Vagina (tissue), 2 donors: ENCODE data around the gene NDUFA5. TPM values are rescaled to one million over a fixed set of nuclear protein-coding genes. Genes with fewer than 3 reads are reported as not detected.
A peak's percentile ranks its signal among the peaks of the same experiment; 100 is the strongest.
"Not testable (repeated sequence)": the region's sequence is repeated elsewhere in the genome, so short reads cannot be mapped to it uniquely, and the experiment has no call there.

Experiments used
- DNase-seq, 2 donors: peaks; one replicate each; pipeline ENCODE4 v3.0.0-alpha.2; 2017; ENCODE audit errors: extremely low spot score in 2 of 2
- H3K27ac ChIP-seq: fragments of 200-600 bp; sonication (generic); one replicate; pipeline ENCODE4 v1.5.1; 2019
- H3K27me3 ChIP-seq: fragments of 200-600 bp; sonication (generic); one replicate; pipeline ENCODE4 v1.5.1; 2019
- H3K36me3 ChIP-seq, 2 donors: fragments of 200-600 bp; sonication (generic); one replicate each; pipeline ENCODE4 v1.5.1; 2017 to 2019
- H3K4me1 ChIP-seq: fragments of 200-600 bp; sonication (generic); one replicate; pipeline ENCODE4 v1.5.1; 2019
- H3K4me3 ChIP-seq, 2 donors: fragments of 200-600 bp; sonication (generic); 1 replicate in 1 of 2; 2 replicates in 1 of 2; pipeline ENCODE4 v1.5.1; 2016 to 2019
- H3K9me3 ChIP-seq: fragments of 200-600 bp; sonication (generic); one replicate; pipeline ENCODE4 v1.5.1; 2019
- POLR2A ChIP-seq, 2 donors: fragments of 450-650 bp; IDR thresholded peaks; one replicate each; pipeline ENCODE4 v1.6.1; 2017; ENCODE audit warnings: antibody characterized with exemption in 2 of 2, mild to moderate bottlenecking in 2 of 2, moderate library complexity in 2 of 2
- POLR2AphosphoS5 ChIP-seq, 2 donors: sonication (generic); formaldehyde crosslinking; IDR thresholded peaks; one replicate each; pipeline ENCODE4 v1.9.0; 2017; ENCODE audit warnings: antibody characterized with exemption in 2 of 2, mild to moderate bottlenecking in 2 of 2, low read depth in 1 of 2; ENCODE audit not compliant: insufficient read depth in 1 of 2
- intact Hi-C: fragments of 100-400 bp; cut with DNase I; formaldehyde crosslinking; loops from one replicate; pipeline ENCODE4 v1.15.1; 2023
- total RNA-seq: library from RNA; depleted of rRNA; stranded (reverse); fragments of >200 nt; gene quantifications from one replicate; pipeline ENCODE4 v1.2.3, GENCODE V29; 2016
- TF ChIP-seq, protein P1 (sequence below), 3 experiments: fragments of 450-650 bp in 2 of 3; fragments of 200-600 bp in 1 of 3; sonication (generic) in 1 of 3; IDR thresholded peaks; one replicate each; pipeline ENCODE4 v1.5.1; 2017 to 2019; ENCODE audit warnings: antibody characterized with exemption in 3 of 3, mild to moderate bottlenecking in 2 of 3, moderate library complexity in 2 of 3

The NDUFA5 gene
- total RNA-seq, 1 donor from 2014 or later, result 25.8 TPM

DNA sequence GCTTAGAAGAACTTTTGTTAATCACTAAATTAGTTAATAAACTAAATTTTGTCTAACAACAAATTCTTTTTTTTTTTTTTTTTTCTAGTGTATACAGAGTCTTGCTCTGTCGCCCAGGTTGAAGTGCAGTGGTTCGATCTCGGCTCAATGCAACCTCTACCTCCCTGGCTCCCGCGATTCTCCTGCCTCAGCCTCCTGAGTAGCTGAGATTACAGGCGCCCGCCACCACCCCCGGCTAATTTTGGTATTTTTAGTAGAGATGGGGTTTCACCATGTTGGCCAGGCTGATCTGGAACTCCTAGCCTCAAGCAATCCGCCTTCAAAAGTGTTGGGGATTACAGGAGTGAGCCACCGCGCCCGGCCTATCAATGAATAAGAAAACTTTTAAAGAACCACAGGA, 22.1 kb downstream of the NDUFA5 start:
- TF ChIP-seq POLR2A (IDR thresholded peaks at IDR 0.05) (no peak), POLR2AphosphoS5 (IDR thresholded peaks at IDR 0.05; ENCODE audit: insufficient read depth in 1 of 2, low read depth in 1 of 2) (no peak)
- TF ChIP-seq, protein P1, sequence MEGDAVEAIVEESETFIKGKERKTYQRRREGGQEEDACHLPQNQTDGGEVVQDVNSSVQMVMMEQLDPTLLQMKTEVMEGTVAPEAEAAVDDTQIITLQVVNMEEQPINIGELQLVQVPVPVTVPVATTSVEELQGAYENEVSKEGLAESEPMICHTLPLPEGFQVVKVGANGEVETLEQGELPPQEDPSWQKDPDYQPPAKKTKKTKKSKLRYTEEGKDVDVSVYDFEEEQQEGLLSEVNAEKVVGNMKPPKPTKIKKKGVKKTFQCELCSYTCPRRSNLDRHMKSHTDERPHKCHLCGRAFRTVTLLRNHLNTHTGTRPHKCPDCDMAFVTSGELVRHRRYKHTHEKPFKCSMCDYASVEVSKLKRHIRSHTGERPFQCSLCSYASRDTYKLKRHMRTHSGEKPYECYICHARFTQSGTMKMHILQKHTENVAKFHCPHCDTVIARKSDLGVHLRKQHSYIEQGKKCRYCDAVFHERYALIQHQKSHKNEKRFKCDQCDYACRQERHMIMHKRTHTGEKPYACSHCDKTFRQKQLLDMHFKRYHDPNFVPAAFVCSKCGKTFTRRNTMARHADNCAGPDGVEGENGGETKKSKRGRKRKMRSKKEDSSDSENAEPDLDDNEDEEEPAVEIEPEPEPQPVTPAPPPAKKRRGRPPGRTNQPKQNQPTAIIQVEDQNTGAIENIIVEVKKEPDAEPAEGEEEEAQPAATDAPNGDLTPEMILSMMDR (IDR thresholded peaks at IDR 0.05), result no peak
- Histone ChIP-seq H3K36me3 (no peaks in the 10 kb centered on the region), H3K4me1 (peaks cover 10% of the 10 kb centered on the region), H3K9me3 (no peaks in the 10 kb centered on the region), H3K27me3 (no peaks in the 10 kb centered on the region), H3K27ac (peak overlapping the region; percentile 89), H3K4me3 (peak overlapping the region; percentile 14 to 61)
- no peak for DNase-seq
- intact Hi-C loops, result no loop called here

DNA sequence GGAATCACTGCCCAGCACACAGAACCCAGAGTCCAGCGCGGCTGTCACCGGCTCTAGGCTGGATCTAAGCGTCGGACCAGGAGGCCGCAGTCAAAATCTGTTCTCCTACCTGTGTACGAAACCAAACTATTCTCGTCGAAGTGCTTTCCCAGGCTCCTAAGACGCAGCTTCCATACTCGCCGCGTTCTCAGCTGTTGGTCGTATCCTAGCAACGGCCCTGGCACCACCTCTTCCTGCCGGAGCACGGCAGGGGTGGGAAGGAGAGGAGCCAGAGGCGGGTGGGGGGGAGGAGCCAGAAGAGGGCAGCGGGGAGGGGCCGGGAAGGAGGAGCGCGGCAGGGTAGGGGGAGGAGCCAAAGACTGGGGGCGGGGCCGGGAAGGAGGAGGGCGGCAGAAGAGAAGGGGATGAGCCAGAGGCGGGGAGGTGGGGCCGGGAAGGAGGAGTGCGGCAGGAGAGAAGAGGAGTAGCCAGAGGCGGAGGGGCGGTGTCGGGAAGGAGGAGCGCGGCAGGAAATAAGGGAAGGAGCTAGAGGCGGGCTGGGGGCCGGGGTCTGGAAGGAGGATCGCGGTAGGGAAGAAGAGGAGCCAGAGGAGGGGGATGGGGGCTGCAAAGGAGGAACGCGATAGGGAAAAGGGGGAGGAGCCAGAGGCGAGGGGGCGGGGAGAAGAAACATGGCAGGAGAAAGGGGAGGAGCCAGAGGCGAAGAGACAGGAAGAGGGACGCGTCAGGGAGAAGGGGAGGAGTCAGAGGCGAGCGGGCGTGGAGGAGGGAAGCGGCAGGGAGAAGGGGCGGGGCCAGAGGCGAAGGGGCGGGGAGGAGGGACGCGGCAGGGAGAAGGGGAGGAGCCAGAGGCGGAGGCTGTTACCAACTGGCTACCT, 23.0 kb downstream of the NDUFA5 start, which contains the start of gene IQUB:
Gene IQUB (minus strand): TSS at position 213 of the 878 bp plus-strand sequence. CDS start 22,255 bp downstream, outside the sequence.
- H3K27me3 ChIP-seq, result no peaks in the 10 kb centered on the region
- peak within 1 kb of the TSS; percentile 61 to 68 for H3K4me3 ChIP-seq
- H3K27ac ChIP-seq, result peak within 1 kb of the TSS; percentile 89
- peaks cover 10% of the 10 kb centered on the region for H3K4me1 ChIP-seq
- intact Hi-C loops, result no loop called here
- TF ChIP-seq POLR2AphosphoS5 (IDR thresholded peaks at IDR 0.05; ENCODE audit: insufficient read depth in 1 of 2, low read depth in 1 of 2) (peak; percentile 7 to 46), POLR2A (IDR thresholded peaks at IDR 0.05) (peak in 1 of 2 donors; percentile 32)
- TF ChIP-seq, protein P1 (IDR thresholded peaks at IDR 0.05), result no peak
- no peaks in the 10 kb centered on the region for H3K36me3 ChIP-seq
- DNase-seq, result peak; percentile 98 to 99
- H3K9me3 ChIP-seq, result no peaks in the 10 kb centered on the region

DNA sequence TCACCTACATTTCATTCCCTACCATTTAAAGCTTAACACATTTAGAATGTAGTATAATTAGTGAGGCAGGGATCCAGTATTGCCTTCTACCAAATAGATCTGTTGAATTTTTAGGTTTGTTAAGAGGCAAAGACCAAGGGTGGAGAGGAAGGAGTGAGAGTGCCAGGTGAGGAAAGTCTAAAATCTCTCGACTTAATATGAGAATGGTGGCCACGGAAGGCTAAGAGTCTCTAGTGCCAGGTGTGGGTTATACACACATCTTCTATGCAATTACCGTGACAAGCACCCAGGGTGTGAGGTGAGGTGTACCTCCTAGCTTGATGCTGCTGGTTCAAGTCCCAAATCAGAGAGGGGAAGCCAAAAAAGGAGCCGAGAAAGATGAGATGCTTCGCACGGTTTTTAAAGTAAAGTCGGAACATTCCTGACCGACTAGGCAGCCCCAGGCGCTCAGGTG, 23.7 kb downstream of the NDUFA5 start:
- peak overlapping the region; percentile 13 for H3K27ac ChIP-seq
- H3K4me1 ChIP-seq, result peaks cover 10% of the 10 kb centered on the region
- H3K36me3 ChIP-seq, result no peaks in the 10 kb centered on the region
- no peaks in the 10 kb centered on the region for H3K27me3 ChIP-seq
- peak overlapping the region; percentile 61 to 68 for H3K4me3 ChIP-seq
- intact Hi-C loops, result no loop called here
- H3K9me3 ChIP-seq, result no peaks in the 10 kb centered on the region
- DNase-seq, result no peak
- no peak for TF ChIP-seq POLR2AphosphoS5 (IDR thresholded peaks at IDR 0.05; ENCODE audit: insufficient read depth in 1 of 2, low read depth in 1 of 2)
- TF ChIP-seq, protein P1 (IDR thresholded peaks at IDR 0.05), result no peak
- TF ChIP-seq POLR2A (IDR thresholded peaks at IDR 0.05), result no peak

DNA sequence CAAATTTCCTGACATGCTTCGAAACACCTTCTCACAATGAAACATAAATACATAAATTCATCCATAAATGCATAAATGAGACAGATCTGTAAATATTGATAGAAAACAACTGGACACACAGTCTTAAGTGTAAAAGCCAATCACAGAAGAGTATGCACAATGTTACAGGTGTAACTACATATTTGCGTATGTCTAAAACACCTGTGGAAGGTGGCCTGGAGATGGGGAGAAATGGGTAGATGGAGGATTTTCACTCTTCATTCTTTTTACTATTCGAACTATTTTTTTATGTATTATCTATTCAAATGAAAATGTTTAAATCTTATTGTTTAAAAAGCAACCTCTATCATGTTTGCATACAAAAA, 24.1 kb downstream of the NDUFA5 start:
- no peak for DNase-seq
- no peaks in the 10 kb centered on the region for H3K27me3 ChIP-seq
- intact Hi-C loops, result no loop called here
- H3K9me3 ChIP-seq, result no peaks in the 10 kb centered on the region
- no peak overlapping the region for H3K4me3 ChIP-seq
- peaks cover 10% of the 10 kb centered on the region for H3K4me1 ChIP-seq
- TF ChIP-seq, protein P1 (IDR thresholded peaks at IDR 0.05), result no peak
- TF ChIP-seq POLR2A (IDR thresholded peaks at IDR 0.05) (no peak), POLR2AphosphoS5 (IDR thresholded peaks at IDR 0.05; ENCODE audit: insufficient read depth in 1 of 2, low read depth in 1 of 2) (no peak)
- no peaks in the 10 kb centered on the region for H3K36me3 ChIP-seq
- no peak overlapping the region for H3K27ac ChIP-seq

DNA sequence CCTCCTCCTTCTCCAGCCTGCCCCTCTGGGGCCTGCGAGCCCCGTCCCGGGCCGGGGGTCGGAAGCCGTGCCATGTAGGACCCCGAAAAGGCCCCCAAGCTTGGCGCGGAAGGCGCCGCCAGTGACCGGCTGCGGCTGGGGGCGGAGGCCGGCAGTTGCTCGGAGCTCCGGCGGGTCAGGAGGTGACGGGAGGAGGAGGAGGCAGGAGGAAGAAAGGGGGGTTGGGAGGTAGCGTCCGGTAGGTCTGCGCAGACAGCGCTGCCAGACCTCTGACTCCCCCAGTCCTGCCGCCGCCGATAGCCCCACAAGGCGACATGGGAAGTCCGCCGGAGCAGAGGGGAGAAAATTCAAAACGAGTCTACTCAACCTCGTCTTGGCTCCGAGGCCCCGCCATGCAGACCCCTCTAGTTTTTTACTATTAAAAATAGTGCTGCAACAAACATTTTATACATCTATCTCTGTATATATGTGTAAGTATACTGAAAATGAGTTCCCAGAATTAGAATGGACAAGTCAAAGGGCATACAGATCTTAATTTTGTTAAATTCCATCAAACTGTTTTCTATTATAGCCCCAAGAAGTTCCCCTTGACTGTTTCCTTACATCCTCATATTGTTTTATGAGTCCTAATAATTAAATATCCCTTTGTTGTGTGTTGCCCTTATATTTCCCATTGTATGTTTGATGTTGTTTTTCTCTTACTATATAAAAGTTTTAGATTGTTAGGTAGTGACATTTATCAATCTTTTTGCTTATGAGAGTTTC, 24.6 kb downstream of the NDUFA5 start:
- peak overlapping the region; percentile 37 to 38 for H3K4me3 ChIP-seq
- H3K9me3 ChIP-seq, H3K36me3 ChIP-seq, H3K27ac ChIP-seq, H3K27me3 ChIP-seq, H3K4me1 ChIP-seq, DNase-seq, intact Hi-C loops: not testable (repeated sequence)

DNA sequence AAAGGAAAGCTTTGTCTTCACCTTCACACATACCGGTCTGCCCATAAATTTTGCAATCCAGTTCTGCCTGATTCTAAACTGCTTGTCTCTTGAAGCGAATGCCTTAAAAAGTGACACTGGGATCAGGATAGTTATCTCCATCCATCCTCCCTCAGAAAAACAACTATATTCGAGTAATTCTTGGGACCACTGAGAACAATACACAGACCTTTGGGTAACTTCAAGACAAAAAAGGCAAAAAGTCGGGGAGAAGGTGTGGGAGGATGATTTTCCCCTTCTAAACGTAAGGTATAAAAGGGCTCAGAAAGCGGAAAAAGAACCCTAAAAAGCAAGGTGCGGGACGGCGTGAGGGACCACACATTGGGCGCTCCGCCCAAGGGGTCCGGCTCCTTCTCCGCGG, 25.3 kb downstream of the NDUFA5 start:
- H3K27ac ChIP-seq, DNase-seq: not testable (repeated sequence)
- H3K4me3 ChIP-seq, result peak overlapping the region; percentile 37 to 38

DNA sequence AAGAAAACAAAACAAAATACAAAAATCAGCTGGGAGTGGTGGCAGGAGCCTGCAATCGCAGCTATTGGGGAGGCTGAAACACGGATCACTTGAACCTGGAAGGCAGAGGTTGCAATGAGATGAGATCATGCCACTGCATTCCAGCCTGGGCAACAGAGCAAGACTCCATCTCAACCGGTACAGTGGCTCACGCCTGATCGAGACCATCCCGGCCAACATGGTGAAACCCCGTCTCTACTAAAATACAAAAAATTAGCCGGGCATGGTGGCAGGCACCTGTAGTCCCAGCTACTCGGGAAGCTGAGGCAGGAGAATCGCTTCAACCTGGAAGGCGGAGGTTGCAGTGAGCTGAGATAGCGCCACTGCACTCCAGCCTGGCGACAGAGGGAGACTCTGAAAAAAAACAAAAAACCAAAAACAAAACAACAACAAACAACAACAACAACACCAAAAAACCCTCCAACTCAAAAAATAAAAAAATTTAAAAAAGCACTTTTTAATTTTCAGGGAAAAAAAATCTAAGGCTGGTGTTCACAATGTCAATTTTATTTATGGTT, 27.5 kb downstream of the NDUFA5 start:
- DNase-seq, intact Hi-C loops, H3K4me1 ChIP-seq, H3K4me3 ChIP-seq, H3K36me3 ChIP-seq, H3K27me3 ChIP-seq, H3K27ac ChIP-seq, H3K9me3 ChIP-seq: not testable (repeated sequence)

More for the DNA sequence above, 25.3 kb downstream of the NDUFA5 start:
- H3K27me3 ChIP-seq, H3K4me1 ChIP-seq, H3K9me3 ChIP-seq, H3K36me3 ChIP-seq, intact Hi-C loops: not testable (repeated sequence)
